Caco-2 (cell line): Measurements from ENCODE around the gene TRNAU1AP. TPM values are rescaled to one million over a fixed set of nuclear protein-coding genes. Genes with fewer than 3 reads are reported as not detected.

ENCODE experiments used
- BruUV-seq: library from RNA; stranded (reverse); fragments of 400-500 nt; replicated peaks from 2 replicates; lab custom pipeline; 2021; lab: Mats Ljungman, UMichigan
- CTCF ChIA-PET: fragments of 300-600 bp; sonication (Branson Sonifier 250); formaldehyde crosslinking; loops from one replicate; lab custom pipeline; 2022; ENCODE audit warnings: antibody characterized with exemption; lab: Charles Lee
- POLR2A ChIA-PET: fragments of 300-600 bp; sonication (Branson Sonifier 250); formaldehyde crosslinking; loops from one replicate; lab custom pipeline; 2022; ENCODE audit warnings: antibody characterized with exemption; lab: Charles Lee
- DNase-seq, 2 experiments: peaks; one replicate each; pipeline versions ENCODE4 v3.0.0 to v3.0.0-alpha.2; 2020 to 2022
- H3K27me3 ChIP-seq: replicated peaks from 2 replicates; pipeline ENCODE4 v1.6.0; 2011; ENCODE audit warnings: low read length; ENCODE audit not compliant: control insufficient read depth, insufficient read depth
- H3K36me3 ChIP-seq: 2 replicates; pipeline ENCODE4 v1.5.1; 2011; ENCODE audit warnings: low read length; ENCODE audit not compliant: control insufficient read depth, insufficient read depth
- H3K4me1 ChIP-seq: fragments of 250-450 bp; sonication (Bioruptor Pico); 2 replicates; pipeline ENCODE4 v1.5.1; 2020; ENCODE audit warnings: mild to moderate bottlenecking
- H3K4me3 ChIP-seq: 2 replicates; pipeline ENCODE4 v1.5.1; 2011; ENCODE audit warnings: low read depth, mild to moderate bottlenecking, control low read depth, low read length
- H3K9me3 ChIP-seq: fragments of 250-450 bp; sonication (Bioruptor Pico); 2 replicates; pipeline ENCODE4 v1.5.1; 2020; ENCODE audit warnings: mild to moderate bottlenecking, moderate library complexity
- H3K27ac Mint-ChIP-seq: one replicate; pipeline ENCODE4 v1.8.0; 2022; ENCODE audit warnings: mixed read lengths; ENCODE audit not compliant: unreplicated experiment
- H3K27me3 Mint-ChIP-seq: one replicate; pipeline ENCODE4 v1.8.0; 2022; ENCODE audit warnings: mixed read lengths; ENCODE audit not compliant: insufficient read depth, unreplicated experiment
- H3K36me3 Mint-ChIP-seq: one replicate; pipeline ENCODE4 v1.8.0; 2022; ENCODE audit warnings: mild to moderate bottlenecking, mixed read lengths; ENCODE audit not compliant: insufficient read depth, unreplicated experiment
- H3K4me1 Mint-ChIP-seq: one replicate; pipeline ENCODE4 v1.8.0; 2022; ENCODE audit warnings: low read depth, mixed read lengths; ENCODE audit not compliant: unreplicated experiment
- H3K4me3 Mint-ChIP-seq: one replicate; pipeline ENCODE4 v1.8.0; 2022; ENCODE audit warnings: mild to moderate bottlenecking, moderate library complexity, mixed read lengths; ENCODE audit not compliant: unreplicated experiment
- H3K9me3 Mint-ChIP-seq: one replicate; pipeline ENCODE4 v1.8.0; 2022; ENCODE audit warnings: mixed read lengths; ENCODE audit not compliant: unreplicated experiment
- CTCF ChIP-seq, 2 experiments: fragments of 200-600 bp in 1 of 2; IDR thresholded peaks; 1 replicate in 1 of 2; 2 replicates in 1 of 2; pipeline versions ENCODE4 v1.5.1 to v1.8.0; 2011 to 2022; ENCODE audit warnings: antibody characterized with exemption in 1 of 2, control low read depth in 1 of 2, inconsistent platforms in 1 of 2, low read depth in 1 of 2, low read length in 1 of 2, mild to moderate bottlenecking in 1 of 2, moderate library complexity in 1 of 2; ENCODE audit not compliant: insufficient read depth in 1 of 2, severe bottlenecking in 1 of 2, unreplicated experiment in 1 of 2
- intact Hi-C: fragments of 100-400 bp; cut with micrococcal nuclease; formaldehyde crosslinking; loops from one replicate; pipeline ENCODE4 v1.10.0; 2022; ENCODE audit not compliant: unreplicated experiment
- total RNA-seq: library from RNA; stranded (reverse); gene quantifications from 2 replicates; pipeline ENCODE4 v1.2.3, GENCODE V29; 2022

TRNAU1AP gene
- total RNA-seq, 1 experiment from 2014 or later: 23.1 TPM

- peak; percentile 94 to 97 for DNase-seq
- H3K27me3 ChIP-seq: no peaks in the 10 kb centered on the region
- no peaks in the 10 kb centered on the region for H3K9me3 ChIP-seq
- peak within 1 kb of the TSS; percentile 83 for H3K4me3 ChIP-seq
- H3K36me3 Mint-ChIP-seq: peaks cover 53% of the 10 kb centered on the region
- H3K4me1 ChIP-seq: peaks cover 25% of the 10 kb centered on the region
- no peaks in the 10 kb centered on the region for H3K27me3 Mint-ChIP-seq
- ChIA-PET POLR2A (interaction anchor here (0.6 to 1.4 kb wide), 8 partner anchors 67 to 780 kb away, joined by 3 to 6 read pairs (median 4); partner anchors contain the start of genes FAM76A and TAF12), CTCF (interaction anchor here (0.5 kb wide), 1 partner anchor 785 kb away, joined by 3 read pairs; no protein-coding TSS in a partner anchor)
- TSS peak; percentile 95 for BruUV-seq
- intact Hi-C loops: no loop called here
- no peak for TF ChIP-seq CTCF (IDR thresholded peaks at IDR 0.05; ENCODE audit: insufficient read depth in 1 of 2, low read depth in 1 of 2, low read length in 1 of 2, severe bottlenecking in 1 of 2, unreplicated experiment in 1 of 2)
- H3K9me3 Mint-ChIP-seq: no peaks in the 10 kb centered on the region
- H3K27ac Mint-ChIP-seq: peak within 1 kb of the TSS; percentile 96
- H3K4me1 Mint-ChIP-seq: no peaks in the 10 kb centered on the region
- H3K4me3 Mint-ChIP-seq: peak within 1 kb of the TSS; percentile 89
- peaks cover 3% of the 10 kb centered on the region; the same call in 1 of the 2 replicates for H3K36me3 ChIP-seq
Observed at GRCh38 chr1:28505406-28506187, 47.3 kb upstream of the TRNAU1AP start, which contains the start of gene RCC1. Gene RCC1, plus strand, starts transcription at chr1:28506043. Its CDS starts 23,824 bp downstream, at chr1:28529867.

- ChIA-PET CTCF (no interaction called here), POLR2A (interaction anchor here (0.5 to 0.6 kb wide), 2 partner anchors 12 to 19 kb away, joined by 3 to 5 read pairs; no protein-coding TSS in a partner anchor)
- DNase-seq: no peak
- no peaks in the 10 kb centered on the region for H3K4me1 Mint-ChIP-seq
- Histone ChIP-seq H3K36me3 (peaks cover 3% of the 10 kb centered on the region; the same call in 1 of the 2 replicates), H3K4me3 (peak overlapping the region; percentile 73), H3K9me3 (no peaks in the 10 kb centered on the region), H3K27me3 (no peaks in the 10 kb centered on the region), H3K4me1 (peaks cover 25% of the 10 kb centered on the region)
- intact Hi-C loops: no loop called here
- no peaks in the 10 kb centered on the region for H3K9me3 Mint-ChIP-seq
- peak overlapping the region; percentile 96 for H3K27ac Mint-ChIP-seq
- H3K36me3 Mint-ChIP-seq: peaks cover 66% of the 10 kb centered on the region
- no TSS peak for BruUV-seq
- peak overlapping the region; percentile 89 for H3K4me3 Mint-ChIP-seq
- no peak for TF ChIP-seq CTCF (IDR thresholded peaks at IDR 0.05; ENCODE audit: insufficient read depth in 1 of 2, low read depth in 1 of 2, low read length in 1 of 2, severe bottlenecking in 1 of 2, unreplicated experiment in 1 of 2)
- H3K27me3 Mint-ChIP-seq: no peaks in the 10 kb centered on the region
Observed at GRCh38 chr1:28506907-28507246, 46.0 kb upstream of the TRNAU1AP start.

GRCh38 chr1:28507247-28507645 is 45.6 kb upstream of the TRNAU1AP start:
- H3K27me3 ChIP-seq: no peaks in the 10 kb centered on the region
- CTCF ChIA-PET: no interaction called here
- peaks cover 25% of the 10 kb centered on the region for H3K4me1 ChIP-seq
- no peak for TF ChIP-seq CTCF (IDR thresholded peaks at IDR 0.05; ENCODE audit: insufficient read depth in 1 of 2, low read depth in 1 of 2, low read length in 1 of 2, severe bottlenecking in 1 of 2, unreplicated experiment in 1 of 2)
- intact Hi-C loops: no loop called here
- H3K4me3 ChIP-seq: peak overlapping the region; percentile 73
- H3K36me3 ChIP-seq: peaks cover 3% of the 10 kb centered on the region; the same call in 1 of the 2 replicates
- Mint-ChIP-seq H3K4me3 (peak overlapping the region; percentile 89), H3K27ac (peak overlapping the region; percentile 96), H3K27me3 (no peaks in the 10 kb centered on the region), H3K36me3 (peaks cover 70% of the 10 kb centered on the region), H3K9me3 (no peaks in the 10 kb centered on the region), H3K4me1 (no peaks in the 10 kb centered on the region)
- no peak for DNase-seq
- POLR2A ChIA-PET: interaction anchor here (0.5 to 1.0 kb wide), 3 partner anchors 11 to 74 kb away, joined by 3 to 5 read pairs (median 5); no protein-coding TSS in a partner anchor
- BruUV-seq: no TSS peak
- no peaks in the 10 kb centered on the region for H3K9me3 ChIP-seq
